ENCODE results near the gene MAT2A.

The MAT2A gene

DNA sequence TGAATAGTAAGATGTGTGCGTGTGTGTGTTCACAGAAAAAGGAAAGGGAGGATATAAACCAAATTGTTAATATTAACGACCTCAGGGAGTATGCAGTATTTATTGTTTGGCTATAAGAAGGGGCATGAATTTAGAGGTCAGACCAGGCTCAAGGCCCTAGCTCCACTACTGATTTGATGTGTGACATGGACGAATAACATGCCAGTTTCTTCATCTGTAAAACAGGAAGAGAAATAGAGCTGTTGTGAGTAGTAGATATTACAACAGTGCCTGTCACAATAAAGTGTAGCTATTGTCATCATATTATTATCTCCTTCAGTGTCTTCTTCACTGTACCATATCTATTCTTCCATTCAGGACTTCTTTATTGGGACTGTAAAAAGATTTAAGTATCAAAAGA lies 4.1 kb upstream of the MAT2A start:
- ATAC-seq = no peak
- TF ChIP-seq OSR1 (CRISPR knock-in tag; IDR thresholded peaks at IDR 0.05) (no peak), ZC3H10 (CRISPR knock-in tag; IDR thresholded peaks at IDR 0.05) (no peak), BACH2 (CRISPR knock-in tag; IDR thresholded peaks at IDR 0.05; ENCODE audit: borderline replicate concordance) (no peak), ZNF70 (CRISPR knock-in tag; IDR thresholded peaks at IDR 0.05) (no peak), ZFP3 (CRISPR knock-in tag; IDR thresholded peaks at IDR 0.05) (no peak), PPARA (CRISPR knock-in tag; IDR thresholded peaks at IDR 0.05; ENCODE audit: borderline replicate concordance) (no peak), TCF4 (CRISPR knock-in tag; IDR thresholded peaks at IDR 0.05; ENCODE audit: borderline replicate concordance) (no peak), SNAI2 (CRISPR knock-in tag; IDR thresholded peaks at IDR 0.05) (no peak), TOX (CRISPR knock-in tag; IDR thresholded peaks at IDR 0.05; ENCODE audit: borderline replicate concordance) (no peak)
- TF ChIP-seq, protein P1, sequence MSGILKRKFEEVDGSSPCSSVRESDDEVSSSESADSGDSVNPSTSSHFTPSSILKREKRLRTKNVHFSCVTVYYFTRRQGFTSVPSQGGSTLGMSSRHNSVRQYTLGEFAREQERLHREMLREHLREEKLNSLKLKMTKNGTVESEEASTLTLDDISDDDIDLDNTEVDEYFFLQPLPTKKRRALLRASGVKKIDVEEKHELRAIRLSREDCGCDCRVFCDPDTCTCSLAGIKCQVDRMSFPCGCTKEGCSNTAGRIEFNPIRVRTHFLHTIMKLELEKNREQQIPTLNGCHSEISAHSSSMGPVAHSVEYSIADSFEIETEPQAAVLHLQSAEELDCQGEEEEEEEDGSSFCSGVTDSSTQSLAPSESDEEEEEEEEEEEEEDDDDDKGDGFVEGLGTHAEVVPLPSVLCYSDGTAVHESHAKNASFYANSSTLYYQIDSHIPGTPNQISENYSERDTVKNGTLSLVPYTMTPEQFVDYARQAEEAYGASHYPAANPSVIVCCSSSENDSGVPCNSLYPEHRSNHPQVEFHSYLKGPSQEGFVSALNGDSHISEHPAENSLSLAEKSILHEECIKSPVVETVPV (CRISPR knock-in tag; IDR thresholded peaks at IDR 0.05) = no peak
- TF ChIP-seq, protein P2, sequence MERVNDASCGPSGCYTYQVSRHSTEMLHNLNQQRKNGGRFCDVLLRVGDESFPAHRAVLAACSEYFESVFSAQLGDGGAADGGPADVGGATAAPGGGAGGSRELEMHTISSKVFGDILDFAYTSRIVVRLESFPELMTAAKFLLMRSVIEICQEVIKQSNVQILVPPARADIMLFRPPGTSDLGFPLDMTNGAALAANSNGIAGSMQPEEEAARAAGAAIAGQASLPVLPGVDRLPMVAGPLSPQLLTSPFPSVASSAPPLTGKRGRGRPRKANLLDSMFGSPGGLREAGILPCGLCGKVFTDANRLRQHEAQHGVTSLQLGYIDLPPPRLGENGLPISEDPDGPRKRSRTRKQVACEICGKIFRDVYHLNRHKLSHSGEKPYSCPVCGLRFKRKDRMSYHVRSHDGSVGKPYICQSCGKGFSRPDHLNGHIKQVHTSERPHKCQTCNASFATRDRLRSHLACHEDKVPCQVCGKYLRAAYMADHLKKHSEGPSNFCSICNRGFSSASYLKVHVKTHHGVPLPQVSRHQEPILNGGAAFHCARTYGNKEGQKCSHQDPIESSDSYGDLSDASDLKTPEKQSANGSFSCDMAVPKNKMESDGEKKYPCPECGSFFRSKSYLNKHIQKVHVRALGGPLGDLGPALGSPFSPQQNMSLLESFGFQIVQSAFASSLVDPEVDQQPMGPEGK (CRISPR knock-in tag; IDR thresholded peaks at IDR 0.05; ENCODE audit: borderline replicate concordance) = no peak
- TF ChIP-seq, protein P3, sequence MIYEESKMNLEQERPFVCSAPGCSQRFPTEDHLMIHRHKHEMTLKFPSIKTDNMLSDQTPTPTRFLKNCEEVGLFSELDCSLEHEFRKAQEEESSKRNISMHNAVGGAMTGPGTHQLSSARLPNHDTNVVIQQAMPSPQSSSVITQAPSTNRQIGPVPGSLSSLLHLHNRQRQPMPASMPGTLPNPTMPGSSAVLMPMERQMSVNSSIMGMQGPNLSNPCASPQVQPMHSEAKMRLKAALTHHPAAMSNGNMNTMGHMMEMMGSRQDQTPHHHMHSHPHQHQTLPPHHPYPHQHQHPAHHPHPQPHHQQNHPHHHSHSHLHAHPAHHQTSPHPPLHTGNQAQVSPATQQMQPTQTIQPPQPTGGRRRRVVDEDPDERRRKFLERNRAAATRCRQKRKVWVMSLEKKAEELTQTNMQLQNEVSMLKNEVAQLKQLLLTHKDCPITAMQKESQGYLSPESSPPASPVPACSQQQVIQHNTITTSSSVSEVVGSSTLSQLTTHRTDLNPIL (CRISPR knock-in tag; IDR thresholded peaks at IDR 0.05; ENCODE audit: low read depth) = no peak

DNA sequence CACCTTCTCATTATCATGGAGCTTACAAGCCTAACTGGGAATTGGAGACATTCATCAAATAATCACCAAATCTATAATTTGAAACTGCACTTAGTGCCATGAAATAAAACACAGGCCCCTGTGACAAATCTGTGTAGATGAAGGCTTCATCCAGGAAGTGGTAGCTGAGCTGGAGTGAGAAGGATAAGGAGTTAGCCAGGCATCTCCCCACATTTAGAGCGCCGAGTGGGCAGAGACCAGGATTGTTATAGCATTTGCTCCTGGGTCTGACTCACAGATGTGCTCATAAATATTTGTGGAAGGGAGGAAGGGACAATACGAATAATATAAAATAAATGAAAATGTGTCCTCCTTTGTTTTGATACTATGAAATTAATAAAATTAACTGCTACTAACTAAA lies 2.5 kb upstream of the MAT2A start:
- TF ChIP-seq ZNF70 (CRISPR knock-in tag; IDR thresholded peaks at IDR 0.05) (peak; percentile 44; the same call in 1 of the 2 replicates), ISL1 (CRISPR knock-in tag; IDR thresholded peaks at IDR 0.05) (no peak)
- peak; percentile 5; the same call in 1 of the 3 replicates for ATAC-seq

DNA sequence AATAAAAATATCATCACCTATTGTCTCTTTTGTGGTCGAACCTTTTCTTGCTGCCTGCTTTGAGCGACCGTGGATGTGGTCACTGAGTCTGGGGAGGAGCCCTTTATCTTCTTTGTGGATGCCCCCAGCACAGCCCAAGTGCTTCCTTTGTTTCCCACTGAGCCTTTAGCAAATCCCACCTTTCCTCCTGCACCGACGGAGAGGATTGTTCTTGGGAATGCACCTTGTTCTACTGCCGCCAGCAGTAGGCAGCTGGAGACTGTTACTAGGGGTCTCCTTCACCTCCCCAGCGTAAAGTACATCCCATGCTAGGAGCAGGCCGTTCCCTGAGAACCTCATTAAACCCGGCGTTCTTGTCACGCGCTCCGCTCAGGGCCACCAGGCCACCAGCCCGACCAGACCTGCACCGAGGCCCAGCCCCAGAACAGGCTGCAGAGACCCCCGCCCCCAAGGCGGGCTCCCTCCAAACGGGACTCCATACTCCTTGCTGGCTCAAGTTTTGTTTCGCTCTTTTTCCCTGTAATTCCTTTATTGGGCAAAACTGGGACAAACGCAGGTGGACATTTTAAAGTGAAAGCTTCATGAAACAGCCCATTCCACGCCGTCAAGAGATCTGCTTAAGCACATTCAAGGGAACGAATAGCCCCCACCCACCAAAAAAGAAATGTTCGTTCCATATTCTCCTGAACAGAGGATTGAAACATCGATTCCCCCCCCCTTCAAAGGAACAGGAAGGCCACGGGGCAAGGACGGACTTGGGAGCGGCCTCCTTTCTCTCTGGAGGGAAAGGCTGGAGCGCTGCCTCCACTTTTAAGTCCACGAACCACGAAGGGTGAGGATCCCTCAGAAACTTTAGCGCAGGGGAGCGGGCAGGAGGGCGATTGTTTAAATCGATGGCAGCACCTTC lies 1.1 kb upstream of the MAT2A start:
- ATAC-seq = peak; percentile 26
- TF ChIP-seq SNAI2 (CRISPR knock-in tag; IDR thresholded peaks at IDR 0.05) (0 out of 2 replicates have a peak, but pooled peaks have one; percentile 29), ZFP30 (CRISPR knock-in tag; IDR thresholded peaks at IDR 0.05) (no peak), TCF4 (CRISPR knock-in tag; IDR thresholded peaks at IDR 0.05; ENCODE audit: borderline replicate concordance) (no peak; the same call in 1 of the 2 replicates), ARNTL (CRISPR knock-in tag; IDR thresholded peaks at IDR 0.05; ENCODE audit: borderline replicate concordance, low read depth) (0 out of 2 replicates have a peak, but pooled peaks have one; percentile 10), BACH2 (CRISPR knock-in tag; IDR thresholded peaks at IDR 0.05; ENCODE audit: borderline replicate concordance) (no peak), ZNF70 (CRISPR knock-in tag; IDR thresholded peaks at IDR 0.05) (peak; percentile 68; the same call in 1 of the 2 replicates), RARB (CRISPR knock-in tag; IDR thresholded peaks at IDR 0.05) (no peak), ESRRG (CRISPR knock-in tag; IDR thresholded peaks at IDR 0.05) (no peak), GLIS3 (CRISPR knock-in tag; IDR thresholded peaks at IDR 0.05) (peak; percentile 28; the same call in 1 of the 2 replicates), PPARA (CRISPR knock-in tag; IDR thresholded peaks at IDR 0.05; ENCODE audit: borderline replicate concordance) (no peak), ZFP3 (CRISPR knock-in tag; IDR thresholded peaks at IDR 0.05) (peak; percentile 43; the same call in 1 of the 2 replicates)
- TF ChIP-seq, protein P3 (CRISPR knock-in tag; IDR thresholded peaks at IDR 0.05; ENCODE audit: low read depth) = peak; percentile 22; the same call in 1 of the 2 replicates
- TF ChIP-seq, protein P4, sequence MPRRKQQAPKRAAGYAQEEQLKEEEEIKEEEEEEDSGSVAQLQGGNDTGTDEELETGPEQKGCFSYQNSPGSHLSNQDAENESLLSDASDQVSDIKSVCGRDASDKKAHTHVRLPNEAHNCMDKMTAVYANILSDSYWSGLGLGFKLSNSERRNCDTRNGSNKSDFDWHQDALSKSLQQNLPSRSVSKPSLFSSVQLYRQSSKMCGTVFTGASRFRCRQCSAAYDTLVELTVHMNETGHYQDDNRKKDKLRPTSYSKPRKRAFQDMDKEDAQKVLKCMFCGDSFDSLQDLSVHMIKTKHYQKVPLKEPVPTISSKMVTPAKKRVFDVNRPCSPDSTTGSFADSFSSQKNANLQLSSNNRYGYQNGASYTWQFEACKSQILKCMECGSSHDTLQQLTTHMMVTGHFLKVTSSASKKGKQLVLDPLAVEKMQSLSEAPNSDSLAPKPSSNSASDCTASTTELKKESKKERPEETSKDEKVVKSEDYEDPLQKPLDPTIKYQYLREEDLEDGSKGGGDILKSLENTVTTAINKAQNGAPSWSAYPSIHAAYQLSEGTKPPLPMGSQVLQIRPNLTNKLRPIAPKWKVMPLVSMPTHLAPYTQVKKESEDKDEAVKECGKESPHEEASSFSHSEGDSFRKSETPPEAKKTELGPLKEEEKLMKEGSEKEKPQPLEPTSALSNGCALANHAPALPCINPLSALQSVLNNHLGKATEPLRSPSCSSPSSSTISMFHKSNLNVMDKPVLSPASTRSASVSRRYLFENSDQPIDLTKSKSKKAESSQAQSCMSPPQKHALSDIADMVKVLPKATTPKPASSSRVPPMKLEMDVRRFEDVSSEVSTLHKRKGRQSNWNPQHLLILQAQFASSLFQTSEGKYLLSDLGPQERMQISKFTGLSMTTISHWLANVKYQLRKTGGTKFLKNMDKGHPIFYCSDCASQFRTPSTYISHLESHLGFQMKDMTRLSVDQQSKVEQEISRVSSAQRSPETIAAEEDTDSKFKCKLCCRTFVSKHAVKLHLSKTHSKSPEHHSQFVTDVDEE (CRISPR knock-in tag; IDR thresholded peaks at IDR 0.05) = no peak

Data from SK-N-SH treated with all-trans-retinoic acid at 6 μM for 48 hours (cell line).